Fibroblast of skin of right biceps (primary cell): Measurements from ENCODE around the gene EPHA2.

Experiments used
- DNase-seq: peaks from one replicate; pipeline ENCODE4 v3.0.0-alpha.2; 2013

EPHA2 gene

GRCh38 chr1:16088996-16089395 is 66.9 kb downstream of the EPHA2 start:
- peak; percentile 53 for DNase-seq

- no peak for DNase-seq
Measured at GRCh38 chr1:16088351-16088911, 67.4 kb downstream of the EPHA2 start.

GRCh38 chr1:16087733-16088132 is 68.1 kb downstream of the EPHA2 start:
- DNase-seq: no peak

DNA sequence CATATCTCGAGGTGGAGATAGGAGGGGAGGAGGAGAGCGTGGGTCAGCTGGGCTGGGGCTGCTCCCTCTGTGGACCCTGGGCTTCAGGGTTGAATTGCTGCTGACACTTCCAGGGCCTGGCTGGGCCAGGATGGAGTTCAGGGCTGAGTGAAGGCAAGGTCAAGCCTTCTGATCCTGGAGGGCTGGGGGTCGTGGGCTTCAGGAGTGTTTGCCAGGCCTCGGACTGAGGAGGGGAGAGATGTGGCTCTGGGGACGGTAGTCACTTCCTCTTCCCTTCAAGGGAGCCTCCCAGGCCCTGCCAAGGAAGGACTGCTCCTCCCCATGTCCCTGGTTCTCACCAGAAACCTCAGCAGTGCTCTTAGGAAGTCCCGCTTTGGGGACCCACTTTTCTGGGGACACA is 70.3 kb downstream of the EPHA2 start:
- no peak for DNase-seq

DNA sequence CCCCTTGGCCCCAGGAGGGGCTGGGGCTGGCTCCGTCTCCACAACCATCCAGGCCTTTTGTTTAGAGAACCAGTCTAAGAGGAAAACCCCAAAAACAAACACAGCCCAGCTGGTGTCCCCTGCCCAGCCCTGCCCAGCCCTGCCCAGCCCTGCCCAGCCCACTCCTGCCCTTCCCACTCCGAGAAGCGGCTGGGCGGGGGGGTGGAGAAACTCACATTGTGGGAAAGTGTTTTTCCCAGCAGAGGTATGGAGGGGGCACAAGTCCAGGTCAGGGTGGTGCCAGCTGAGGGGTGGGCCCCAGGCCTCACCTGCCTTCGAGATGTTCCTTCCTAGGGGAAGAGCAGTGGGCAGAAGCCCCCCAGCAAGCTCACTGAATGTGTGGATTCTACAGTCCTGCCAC is 72.4 kb downstream of the EPHA2 start:
- no peak for DNase-seq

- DNase-seq: peak; percentile 52
Measured at GRCh38 chr1:16082283-16083038, 73.4 kb downstream of the EPHA2 start.

DNA sequence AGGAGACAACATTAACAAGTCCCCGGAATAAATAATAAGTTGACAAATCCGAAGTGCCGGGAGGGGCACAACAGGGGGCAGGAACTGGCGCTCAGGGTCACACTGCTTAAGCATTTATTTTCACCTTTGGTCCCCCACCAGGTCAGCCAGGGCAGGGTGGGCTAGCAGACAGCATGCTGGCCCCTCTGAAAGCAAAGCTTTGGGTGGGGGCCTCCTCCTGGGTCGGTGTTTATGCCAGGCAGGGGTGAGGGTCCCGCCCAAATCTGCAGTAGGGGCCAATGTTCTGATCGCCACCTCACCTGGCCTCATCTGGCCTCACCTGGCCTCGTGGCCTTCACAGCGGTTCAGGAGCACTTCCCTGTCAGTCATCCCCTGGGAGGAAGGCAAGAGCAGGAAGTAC is 74.2 kb downstream of the EPHA2 start:
- DNase-seq: no peak

- no peak for DNase-seq
Measured at GRCh38 chr1:16080422-16081150, 75.3 kb downstream of the EPHA2 start.

DNA sequence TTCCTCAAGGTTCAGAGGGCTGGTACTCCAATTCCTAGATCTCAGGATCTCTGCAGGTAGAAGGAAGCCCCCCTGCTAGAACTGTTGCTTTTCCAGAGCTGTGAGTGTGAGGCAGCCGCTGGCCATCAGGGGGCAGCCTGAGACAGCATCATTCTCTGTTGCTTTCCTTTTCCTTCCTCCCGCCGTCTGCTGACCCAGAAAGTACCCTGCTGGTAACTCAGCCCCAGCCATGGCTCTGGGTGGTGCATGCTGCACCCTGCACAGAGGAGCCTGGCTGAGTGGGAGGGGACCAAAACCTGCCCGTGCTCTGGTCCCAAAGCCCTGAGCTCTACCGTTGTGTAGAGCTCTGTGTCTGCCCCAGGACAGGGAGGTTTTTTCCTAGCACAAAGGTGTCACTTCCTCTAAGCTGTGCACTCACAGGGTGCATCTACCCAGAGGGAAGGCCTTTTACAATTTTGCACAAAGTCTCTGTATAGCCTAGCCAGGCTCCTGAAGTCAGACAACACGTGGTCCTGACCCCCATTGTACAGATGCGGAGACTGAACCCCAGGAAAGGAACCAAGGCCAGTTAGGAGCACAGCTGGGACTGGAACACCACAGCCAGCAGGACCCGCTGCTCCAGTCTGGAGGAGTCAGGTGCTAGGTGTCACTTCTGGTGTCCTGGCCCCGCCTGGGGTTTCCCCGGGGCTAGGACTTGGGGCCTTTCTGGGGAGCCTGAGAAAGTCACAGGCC is 76.8 kb downstream of the EPHA2 start:
- peak; percentile 71 for DNase-seq

- no peak for DNase-seq
Measured at GRCh38 chr1:16077406-16078245, 78.2 kb downstream of the EPHA2 start.

DNA sequence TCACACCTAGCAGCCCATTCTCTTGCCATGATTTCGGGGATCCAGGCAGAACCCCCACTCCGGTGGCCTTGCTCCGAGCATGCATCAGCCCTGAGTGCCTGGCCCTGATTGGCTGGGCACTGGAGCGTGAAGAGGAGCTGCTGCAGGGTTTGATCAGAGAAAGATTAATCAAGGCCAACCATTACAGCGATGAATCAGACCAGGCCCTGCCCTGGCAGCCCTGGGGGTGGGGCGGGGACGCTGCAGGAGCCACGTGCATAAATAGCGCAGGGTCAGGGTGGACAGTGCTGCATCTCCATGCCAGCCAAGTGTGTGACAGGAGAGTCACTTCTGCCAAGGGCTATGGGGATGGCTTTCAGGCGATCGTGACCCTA is 79.0 kb downstream of the EPHA2 start:
- DNase-seq: peak; percentile 75

DNA sequence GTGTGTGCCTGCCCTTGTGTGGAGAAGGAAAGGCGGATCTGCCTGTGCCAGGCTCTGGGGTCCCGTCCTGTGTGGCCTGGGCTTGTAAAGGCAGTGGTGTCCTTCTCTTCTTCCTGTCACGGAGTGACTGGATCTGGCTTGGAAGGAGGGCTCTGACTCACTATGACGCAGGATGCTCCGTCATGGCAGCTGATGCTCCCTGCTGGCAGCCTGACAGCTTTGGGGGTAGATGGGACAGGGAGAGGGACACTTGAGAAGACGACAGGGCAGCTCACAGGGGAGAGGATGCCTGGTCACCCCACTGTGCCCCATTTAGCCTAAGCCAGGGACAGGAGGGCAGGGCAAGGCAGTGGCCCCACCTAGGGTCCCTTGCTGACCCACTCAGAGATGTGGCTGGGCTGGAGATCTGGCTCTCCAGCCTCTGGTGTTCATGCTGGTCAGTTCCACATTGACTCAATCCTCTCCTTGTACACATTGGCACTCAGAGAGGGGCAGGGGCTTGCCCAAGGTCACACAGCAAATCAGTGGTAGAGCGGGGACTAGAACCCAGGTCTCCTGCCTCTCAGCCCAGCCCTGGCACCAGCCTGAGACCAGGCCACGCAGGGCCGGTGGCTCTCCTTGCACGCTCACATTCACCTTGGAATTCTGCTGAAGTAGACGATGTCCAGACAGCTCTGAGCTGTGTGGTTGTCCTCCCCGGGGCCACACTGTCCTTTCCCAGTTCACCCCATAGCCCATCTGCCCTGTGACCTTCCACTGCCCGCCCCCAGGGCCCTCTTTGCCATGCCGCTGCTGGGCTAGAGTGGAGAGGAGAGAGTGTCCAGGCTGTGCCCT is 79.6 kb downstream of the EPHA2 start:
- peak; percentile 96 for DNase-seq

DNA sequence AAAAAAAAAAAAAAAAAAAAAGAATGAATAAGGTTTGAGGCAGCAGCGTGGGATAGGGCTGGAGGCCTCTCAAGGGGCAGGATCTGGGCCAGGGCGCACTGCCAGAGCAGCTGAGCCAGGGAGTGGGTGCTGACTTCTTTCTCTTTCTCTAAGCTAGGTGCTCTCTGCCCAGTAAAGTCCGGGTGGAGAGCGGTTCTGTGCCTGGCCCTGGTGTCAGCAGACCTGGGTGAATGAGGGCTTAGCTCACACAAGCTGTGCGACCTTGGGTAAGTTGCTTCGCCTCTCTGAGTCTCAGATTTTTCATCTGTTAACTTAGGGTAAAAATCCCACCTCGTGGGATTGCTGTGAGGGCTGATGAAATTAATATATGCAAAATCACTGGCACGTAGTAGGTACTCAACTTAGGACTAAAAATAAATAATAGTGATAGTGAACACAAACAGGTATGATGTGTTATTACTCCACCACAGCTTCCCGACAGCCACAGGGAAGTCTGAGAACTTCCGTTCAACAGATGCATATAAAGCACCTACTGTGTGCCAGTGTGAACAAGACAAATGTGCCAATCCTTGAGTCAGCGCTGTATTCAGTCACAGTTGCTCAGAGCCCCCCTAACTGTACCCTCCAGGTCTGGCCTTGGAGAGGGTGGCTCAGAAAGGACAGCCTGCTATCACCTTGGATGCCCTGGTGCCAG is 80.4 kb downstream of the EPHA2 start:
- DNase-seq: peak; percentile 67
